Fibroblast of mammary gland (primary cell): ENCODE results near the gene MLC1.
A peak's percentile ranks its signal among the peaks of the same experiment; 100 is the strongest.

ENCODE experiments used
- DNase-seq: peaks from one replicate; pipeline ENCODE4 v3.0.0-alpha.2; 2010; ENCODE audit warnings: low read depth
- H3K4me3 ChIP-seq: 2 replicates; pipeline ENCODE4 v1.5.1; 2011; ENCODE audit warnings: low read depth, mild to moderate bottlenecking, low read length, moderate library complexity; ENCODE audit not compliant: control insufficient read depth
- TF ChIP-seq, protein P1 (sequence below): conservative IDR thresholded peaks from 2 replicates; pipeline ENCODE4 v1.5.1; 2011; ENCODE audit warnings: low read depth, low read length, inconsistent platforms; ENCODE audit not compliant: control insufficient read depth, insufficient read depth

Gene MLC1

GRCh38 chr22:50080077-50080465, 5.2 kb downstream of the MLC1 start:
- H3K4me3 ChIP-seq = no peak overlapping the region
- TF ChIP-seq, protein P1, sequence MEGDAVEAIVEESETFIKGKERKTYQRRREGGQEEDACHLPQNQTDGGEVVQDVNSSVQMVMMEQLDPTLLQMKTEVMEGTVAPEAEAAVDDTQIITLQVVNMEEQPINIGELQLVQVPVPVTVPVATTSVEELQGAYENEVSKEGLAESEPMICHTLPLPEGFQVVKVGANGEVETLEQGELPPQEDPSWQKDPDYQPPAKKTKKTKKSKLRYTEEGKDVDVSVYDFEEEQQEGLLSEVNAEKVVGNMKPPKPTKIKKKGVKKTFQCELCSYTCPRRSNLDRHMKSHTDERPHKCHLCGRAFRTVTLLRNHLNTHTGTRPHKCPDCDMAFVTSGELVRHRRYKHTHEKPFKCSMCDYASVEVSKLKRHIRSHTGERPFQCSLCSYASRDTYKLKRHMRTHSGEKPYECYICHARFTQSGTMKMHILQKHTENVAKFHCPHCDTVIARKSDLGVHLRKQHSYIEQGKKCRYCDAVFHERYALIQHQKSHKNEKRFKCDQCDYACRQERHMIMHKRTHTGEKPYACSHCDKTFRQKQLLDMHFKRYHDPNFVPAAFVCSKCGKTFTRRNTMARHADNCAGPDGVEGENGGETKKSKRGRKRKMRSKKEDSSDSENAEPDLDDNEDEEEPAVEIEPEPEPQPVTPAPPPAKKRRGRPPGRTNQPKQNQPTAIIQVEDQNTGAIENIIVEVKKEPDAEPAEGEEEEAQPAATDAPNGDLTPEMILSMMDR = no peak
- DNase-seq = no peak

GRCh38 chr22:50078761-50079160, 6.5 kb downstream of the MLC1 start:
- DNase-seq = no peak
- TF ChIP-seq, protein P1 = no peak
- no peak overlapping the region for H3K4me3 ChIP-seq

DNA sequence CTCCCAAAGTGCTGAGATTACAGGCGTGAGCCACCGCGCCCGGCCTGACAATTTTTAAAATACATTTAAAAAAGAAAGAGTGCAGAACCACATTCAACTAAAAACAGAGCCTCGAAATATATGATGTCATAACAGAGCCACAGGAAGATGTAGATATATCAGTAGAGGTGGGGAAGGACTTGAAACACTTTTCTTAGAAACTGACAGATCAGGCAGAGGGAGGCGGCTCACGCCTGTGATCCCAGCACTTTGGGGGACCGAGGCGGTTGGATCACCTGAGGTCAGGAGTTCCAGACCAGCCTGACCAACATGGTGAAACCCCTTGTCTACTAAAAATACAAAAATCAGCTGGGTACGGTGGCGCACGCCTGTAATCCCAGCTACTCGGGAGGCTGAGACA, 7.0 kb downstream of the MLC1 start:
- TF ChIP-seq, protein P1 = no peak
- no peak overlapping the region for H3K4me3 ChIP-seq
- DNase-seq = no peak

DNA sequence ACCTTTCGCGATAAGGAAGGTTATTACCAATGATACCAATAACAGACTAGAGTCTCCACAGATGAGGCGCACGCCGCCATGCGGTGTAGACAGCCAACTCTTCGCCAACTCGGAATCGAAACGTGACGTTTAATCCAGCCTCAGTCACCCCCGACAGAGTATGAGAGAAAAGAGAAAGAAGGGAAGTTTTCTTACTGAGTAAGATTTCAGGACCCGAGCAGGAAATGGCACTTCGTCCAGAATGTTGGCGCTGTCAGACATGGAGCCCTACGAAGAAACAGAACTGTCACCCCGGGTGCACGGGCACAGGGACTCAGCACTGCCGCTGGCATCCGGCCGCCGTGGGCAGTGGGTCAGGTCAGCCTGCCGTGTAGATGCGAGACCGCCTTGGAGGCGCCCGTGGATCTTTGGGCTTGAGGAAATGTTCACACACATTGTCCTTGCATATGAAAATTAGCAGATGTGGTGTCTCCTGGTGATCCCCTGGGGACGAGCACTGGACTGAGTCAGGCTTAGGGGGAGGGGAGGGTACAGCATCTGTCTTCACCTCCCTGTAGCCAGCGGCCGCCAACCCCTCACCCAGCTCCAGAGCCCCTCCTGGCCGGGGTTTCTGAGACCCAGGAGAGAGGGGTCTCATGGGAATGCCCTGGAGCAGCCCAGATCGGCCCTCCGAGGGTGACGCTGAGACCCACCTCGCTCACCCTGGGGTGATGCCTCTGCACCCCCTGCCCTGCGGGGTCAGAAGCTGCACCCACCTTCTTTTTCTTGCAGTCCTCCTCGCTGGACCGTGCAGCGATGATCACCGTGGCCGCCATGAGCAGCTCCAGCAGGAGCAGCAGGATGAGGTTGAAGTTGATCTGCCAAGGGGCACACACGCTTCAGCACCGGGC, 8.3 kb downstream of the MLC1 start:
- TF ChIP-seq, protein P1 = no peak
- H3K4me3 ChIP-seq = no peak overlapping the region
- no peak for DNase-seq

GRCh38 chr22:50074551-50075530, 10.4 kb downstream of the MLC1 start:
- DNase-seq = no peak
- TF ChIP-seq, protein P1 = no peak
- no peak overlapping the region for H3K4me3 ChIP-seq

- no peak overlapping the region for H3K4me3 ChIP-seq
- TF ChIP-seq, protein P1 = no peak
- peak; percentile 7 for DNase-seq
Observed at GRCh38 chr22:50074056-50074455, 11.2 kb downstream of the MLC1 start.
